Neuronal stem cell (in vitro differentiated cells): ENCODE results near the gene CHST9.
"Not testable (repeated sequence)": the region's sequence is repeated elsewhere in the genome, so short reads cannot be mapped to it uniquely, and the experiment has no call there.

Source experiments
- DNase-seq: peaks from one replicate; pipeline ENCODE4 v3.0.0-alpha.2; 2013; ENCODE audit warnings: low spot score
- H2AFZ ChIP-seq: one replicate; pipeline ENCODE4 v1.6.1; 2013; ENCODE audit warnings: mild to moderate bottlenecking, low read length, inconsistent platforms
- H2AK5ac ChIP-seq: 2 replicates; pipeline ENCODE4 v1.6.1; 2013; ENCODE audit warnings: low read depth, mild to moderate bottlenecking, inconsistent platforms, low read length, moderate library complexity, mixed read lengths
- H2BK120ac ChIP-seq: 2 replicates; pipeline ENCODE4 v1.6.1; 2013; ENCODE audit warnings: low read depth, mild to moderate bottlenecking, inconsistent platforms, low read length, moderate library complexity, mixed read lengths
- H2BK12ac ChIP-seq: one replicate; pipeline ENCODE4 v1.6.1; 2013; ENCODE audit warnings: low read length, inconsistent platforms
- H2BK15ac ChIP-seq: 2 replicates; pipeline ENCODE4 v1.6.1; 2013; ENCODE audit warnings: mild to moderate bottlenecking, low read length, inconsistent platforms, mixed read lengths
- H2BK5ac ChIP-seq: one replicate; pipeline ENCODE4 v1.6.1; 2013; ENCODE audit warnings: inconsistent platforms, mild to moderate bottlenecking, low read length, moderate library complexity
- H3K14ac ChIP-seq: one replicate; pipeline ENCODE4 v1.6.1; 2013; ENCODE audit warnings: low read length, inconsistent platforms
- H3K18ac ChIP-seq: 2 replicates; pipeline ENCODE4 v1.6.1; 2013; ENCODE audit warnings: low read length, inconsistent platforms
- H3K23ac ChIP-seq: 2 replicates; pipeline ENCODE4 v1.6.1; 2013; ENCODE audit warnings: low read depth, mild to moderate bottlenecking, mixed read lengths, low read length, inconsistent platforms; ENCODE audit not compliant: poor library complexity
- H3K27ac ChIP-seq: replicated peaks from 3 replicates; pipeline ENCODE4 v1.5.1; 2013; ENCODE audit warnings: low read length, inconsistent platforms
- H3K27me3 ChIP-seq, 3 experiments: 2 replicates each; pipeline ENCODE4 v1.6.1; 2013; ENCODE audit warnings: low read length in 3 of 3, mild to moderate bottlenecking in 2 of 3, inconsistent platforms in 1 of 3, low read depth in 1 of 3, mixed read lengths in 1 of 3, moderate library complexity in 1 of 3; ENCODE audit not compliant: control insufficient read depth in 3 of 3, insufficient read depth in 3 of 3
- H3K36me3 ChIP-seq, 2 donors: replicated peaks in 1 of 2; 2 replicates each; pipeline ENCODE4 v1.6.1; 2013; ENCODE audit warnings: low read length in 2 of 2; ENCODE audit not compliant: control insufficient read depth in 2 of 2, insufficient read depth in 2 of 2
- H3K4ac ChIP-seq: 2 replicates; pipeline ENCODE4 v1.6.1; 2013; ENCODE audit warnings: inconsistent platforms, mild to moderate bottlenecking, low read length, moderate library complexity
- H3K4me1 ChIP-seq, 2 donors: 1 replicate in 1 of 2; 2 replicates in 1 of 2; pipeline ENCODE4 v1.6.1; 2013; ENCODE audit warnings: low read length in 2 of 2, low read depth in 1 of 2; ENCODE audit not compliant: control insufficient read depth in 2 of 2, insufficient read depth in 1 of 2
- H3K4me2 ChIP-seq: one replicate; pipeline ENCODE4 v1.6.1; 2013; ENCODE audit warnings: mild to moderate bottlenecking, low read length, inconsistent platforms; ENCODE audit not compliant: insufficient read depth, poor library complexity, severe bottlenecking
- H3K4me3 ChIP-seq, 2 donors: 2 replicates each; pipeline ENCODE4 v1.5.1; 2013; ENCODE audit warnings: low read length in 2 of 2, mild to moderate bottlenecking in 2 of 2, inconsistent platforms in 1 of 2, moderate library complexity in 1 of 2
- H3K79me1 ChIP-seq: one replicate; pipeline ENCODE4 v1.6.1; 2013; ENCODE audit warnings: low read depth, mild to moderate bottlenecking, inconsistent platforms, low read length, moderate library complexity
- H3K9ac ChIP-seq: one replicate; pipeline ENCODE4 v1.6.1; 2013; ENCODE audit warnings: mild to moderate bottlenecking, low read depth, low read length, inconsistent platforms; ENCODE audit not compliant: poor library complexity
- H3K9me3 ChIP-seq, 2 donors: replicated peaks in 1 of 2; 2 replicates each; pipeline versions ENCODE3 to v1.6.1; 2013; ENCODE audit warnings: low read length in 2 of 2, mild to moderate bottlenecking in 2 of 2, inconsistent platforms in 1 of 2, low read depth in 1 of 2, mixed read lengths in 1 of 2, moderate library complexity in 1 of 2; ENCODE audit not compliant: control insufficient read depth in 2 of 2, insufficient read depth in 1 of 2
- H4K8ac ChIP-seq: one replicate; pipeline ENCODE4 v1.6.1; 2013; ENCODE audit warnings: low read depth, mild to moderate bottlenecking, inconsistent platforms, low read length, moderate library complexity
- H4K91ac ChIP-seq: one replicate; pipeline ENCODE4 v1.6.1; 2013; ENCODE audit warnings: low read length, low read depth, mild to moderate bottlenecking, inconsistent platforms; ENCODE audit not compliant: poor library complexity
- WGBS, 2 donors: extraction: QIAGEN DNeasy Blood & Tissue Kit; methylation state at CpG; one replicate each; pipeline ENCODE4 v1.1.7; 2013; ENCODE audit warnings: missing lambda C conversion rate in 2 of 2, mixed read lengths in 1 of 2; ENCODE audit not compliant: insufficient read length in 2 of 2, insufficient replicate concordance in 1 of 2; ENCODE audit errors: extremely low coverage in 2 of 2; 5-methylcytosine and 5-hydroxymethylcytosine counted together

CHST9 gene

DNA sequence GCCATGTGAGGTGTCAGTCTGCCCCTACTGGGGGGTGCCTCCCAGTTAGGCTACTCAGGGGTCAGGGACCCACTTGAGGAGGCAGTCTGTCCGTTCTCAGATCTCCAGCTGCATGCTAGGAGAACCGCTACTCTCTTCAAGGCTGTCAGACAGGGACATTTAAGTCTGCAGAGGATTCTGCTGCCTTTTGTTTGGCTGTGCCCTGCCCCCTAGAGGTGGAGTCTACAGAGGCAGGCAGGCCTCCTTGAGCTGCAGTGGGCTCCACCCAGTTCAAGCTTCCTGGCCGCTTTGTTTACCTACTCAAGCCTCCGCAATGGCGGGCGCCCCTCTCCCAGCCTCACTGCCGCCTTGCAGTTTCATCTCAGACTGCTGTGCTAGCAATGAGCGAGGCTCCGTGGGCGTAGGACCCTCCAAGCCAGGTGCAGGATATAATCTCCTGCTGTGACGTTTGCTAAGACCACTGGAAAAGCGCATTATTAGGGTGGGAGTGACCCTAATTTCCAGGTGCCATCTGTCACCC lies 21.9 kb downstream of the CHST9 start:
- not testable (repeated sequence) for H3K14ac ChIP-seq, H3K4me1 ChIP-seq, H3K27ac ChIP-seq, H3K9ac ChIP-seq, H3K4me2 ChIP-seq, H2BK5ac ChIP-seq, H4K8ac ChIP-seq, H3K79me1 ChIP-seq, H3K9me3 ChIP-seq, H2BK15ac ChIP-seq, H3K4ac ChIP-seq, H3K36me3 ChIP-seq, H4K91ac ChIP-seq, H2AK5ac ChIP-seq, DNase-seq, H3K23ac ChIP-seq, H3K4me3 ChIP-seq, H3K18ac ChIP-seq, H2BK120ac ChIP-seq, H3K27me3 ChIP-seq, H2AFZ ChIP-seq, H2BK12ac ChIP-seq
- no CpG with 5 or more reads among the region's 12 CpGs for WGBS, 2 donors

GRCh38 chr18:27149240-27149639 lies 35.9 kb downstream of the CHST9 start:
- not testable (repeated sequence) for H3K36me3 ChIP-seq, H3K9ac ChIP-seq, H3K18ac ChIP-seq, DNase-seq, H3K23ac ChIP-seq, H2BK120ac ChIP-seq, H3K4me2 ChIP-seq, H2AK5ac ChIP-seq, H3K4ac ChIP-seq, H2BK5ac ChIP-seq, H2AFZ ChIP-seq, H3K4me3 ChIP-seq, H2BK12ac ChIP-seq, H3K27ac ChIP-seq, H3K4me1 ChIP-seq, H4K91ac ChIP-seq, H3K79me1 ChIP-seq, H2BK15ac ChIP-seq, H4K8ac ChIP-seq, H3K9me3 ChIP-seq, H3K14ac ChIP-seq, H3K27me3 ChIP-seq
- no CpG with 5 or more reads among the region's 5 CpGs for WGBS, 2 donors

DNA sequence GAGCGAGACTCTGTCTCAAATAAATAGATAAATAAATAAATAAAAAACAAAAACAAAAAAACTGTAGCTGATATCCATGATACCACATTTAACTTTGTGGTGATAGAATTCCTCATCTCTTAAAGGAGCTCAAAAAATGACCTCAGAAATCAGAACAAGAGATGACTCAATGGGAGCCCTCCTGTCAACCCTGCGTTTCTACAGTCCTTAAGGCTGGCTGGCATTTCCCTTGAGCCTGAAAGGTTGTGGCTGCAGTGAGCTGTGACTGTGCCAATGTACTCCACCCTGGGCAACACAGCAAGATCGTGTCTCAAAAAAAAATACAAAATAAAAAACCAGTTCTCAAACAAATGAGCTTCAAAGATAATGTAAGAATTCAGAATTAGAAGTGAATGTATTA lies 40.4 kb downstream of the CHST9 start:
- H4K8ac ChIP-seq, result no peak overlapping the region
- no peak overlapping the region for H3K4me2 ChIP-seq
- no peaks in the 10 kb centered on the region for H3K27me3 ChIP-seq
- no peak overlapping the region for H2BK5ac ChIP-seq
- H3K14ac ChIP-seq, result no peak overlapping the region
- no peaks in the 10 kb centered on the region for H3K36me3 ChIP-seq
- no peak overlapping the region for H3K18ac ChIP-seq
- no peak overlapping the region for H2BK12ac ChIP-seq
- no peak overlapping the region for H3K23ac ChIP-seq
- no peak overlapping the region for H3K4ac ChIP-seq
- no peak overlapping the region for H3K9ac ChIP-seq
- no peak overlapping the region for H2AK5ac ChIP-seq
- no peak overlapping the region for H3K27ac ChIP-seq
- no peak overlapping the region for H2AFZ ChIP-seq
- DNase-seq, result no peak
- H4K91ac ChIP-seq, result no peak overlapping the region
- H3K4me3 ChIP-seq, result no peak overlapping the region
- H2BK120ac ChIP-seq, result no peak overlapping the region
- no peaks in the 10 kb centered on the region for H3K79me1 ChIP-seq
- H2BK15ac ChIP-seq, result no peak overlapping the region
- H3K9me3 ChIP-seq, result no peaks in the 10 kb centered on the region
- WGBS, 2 donors, result no CpG with 5 or more reads among the region's 3 CpGs
- no peaks in the 10 kb centered on the region for H3K4me1 ChIP-seq

GRCh38 chr18:27143580-27144287 lies 41.4 kb downstream of the CHST9 start:
- no peak overlapping the region for H3K4ac ChIP-seq
- no peak overlapping the region for H3K18ac ChIP-seq
- no peak overlapping the region for H4K8ac ChIP-seq
- H3K36me3 ChIP-seq, result no peaks in the 10 kb centered on the region
- H2BK15ac ChIP-seq, result no peak overlapping the region
- no peak overlapping the region for H4K91ac ChIP-seq
- H3K4me2 ChIP-seq, result no peak overlapping the region
- H2BK5ac ChIP-seq, result no peak overlapping the region
- no peak overlapping the region for H2AK5ac ChIP-seq
- WGBS, 2 donors, result no CpG with 5 or more reads among the region's 10 CpGs
- no peak overlapping the region for H3K9ac ChIP-seq
- no peak overlapping the region for H2AFZ ChIP-seq
- DNase-seq, result no peak
- H2BK120ac ChIP-seq, result no peak overlapping the region
- no peaks in the 10 kb centered on the region for H3K27me3 ChIP-seq
- H2BK12ac ChIP-seq, result no peak overlapping the region
- no peaks in the 10 kb centered on the region for H3K9me3 ChIP-seq
- no peaks in the 10 kb centered on the region for H3K4me1 ChIP-seq
- no peak overlapping the region for H3K23ac ChIP-seq
- H3K79me1 ChIP-seq, result no peaks in the 10 kb centered on the region
- no peak overlapping the region for H3K14ac ChIP-seq
- no peak overlapping the region for H3K4me3 ChIP-seq
- no peak overlapping the region for H3K27ac ChIP-seq
